Esophagus muscularis mucosa (tissue), 3 donors: Measurements from ENCODE around the gene MEG3.

Experiments
- CTCF ChIP-seq, 3 experiments: fragments of 200-600 bp in 2 of 3; fragments of 450-650 bp in 1 of 3; sonication (generic) in 2 of 3; IDR thresholded peaks; one replicate each; pipeline ENCODE4 v1.5.1; 2017 to 2019; ENCODE audit warnings: antibody characterized with exemption in 3 of 3, mild to moderate bottlenecking in 2 of 3, moderate library complexity in 1 of 3
- POLR2A ChIP-seq: fragments of 450-650 bp; IDR thresholded peaks from one replicate; pipeline ENCODE4 v1.6.1; 2017; ENCODE audit warnings: antibody characterized with exemption, moderate library complexity, mild to moderate bottlenecking, low read depth

GRCh38 chr14:100822013-100822412, 3.9 kb upstream of the MEG3 start:
- TF ChIP-seq CTCF (IDR thresholded peaks at IDR 0.05) (no peak), POLR2A (no peak)
